Right lung (tissue), 5 donors: ENCODE results near the gene ONECUT2. TPM values are rescaled to one million over a fixed set of nuclear protein-coding genes. Genes with fewer than 3 reads are reported as not detected.
A peak's percentile ranks its signal among the peaks of the same experiment; 100 is the strongest.
"Not testable (repeated sequence)": the region's sequence is repeated elsewhere in the genome, so short reads cannot be mapped to it uniquely, and the experiment has no call there.

Experiments
- DNase-seq, 2 donors: peaks; one replicate each; pipeline ENCODE4 v3.0.0-alpha.2; 2013
- polyA plus RNA-seq, 5 donors: library from polyadenylated mRNA; unstranded; fragments of 120-200 nt; gene quantifications; one replicate each; pipeline versions ENCODE4 v1.2.1 to v1.2.3, GENCODE V29; 2013; ENCODE audit warnings: inconsistent platforms in 1 of 5, low replicate concordance in 1 of 5; ENCODE audit not compliant: insufficient read length in 5 of 5, insufficient read depth in 1 of 5

Gene ONECUT2
- polyA plus RNA-seq, 5 donors = 0.04 to 0.10 (median 0.08) TPM

DNA sequence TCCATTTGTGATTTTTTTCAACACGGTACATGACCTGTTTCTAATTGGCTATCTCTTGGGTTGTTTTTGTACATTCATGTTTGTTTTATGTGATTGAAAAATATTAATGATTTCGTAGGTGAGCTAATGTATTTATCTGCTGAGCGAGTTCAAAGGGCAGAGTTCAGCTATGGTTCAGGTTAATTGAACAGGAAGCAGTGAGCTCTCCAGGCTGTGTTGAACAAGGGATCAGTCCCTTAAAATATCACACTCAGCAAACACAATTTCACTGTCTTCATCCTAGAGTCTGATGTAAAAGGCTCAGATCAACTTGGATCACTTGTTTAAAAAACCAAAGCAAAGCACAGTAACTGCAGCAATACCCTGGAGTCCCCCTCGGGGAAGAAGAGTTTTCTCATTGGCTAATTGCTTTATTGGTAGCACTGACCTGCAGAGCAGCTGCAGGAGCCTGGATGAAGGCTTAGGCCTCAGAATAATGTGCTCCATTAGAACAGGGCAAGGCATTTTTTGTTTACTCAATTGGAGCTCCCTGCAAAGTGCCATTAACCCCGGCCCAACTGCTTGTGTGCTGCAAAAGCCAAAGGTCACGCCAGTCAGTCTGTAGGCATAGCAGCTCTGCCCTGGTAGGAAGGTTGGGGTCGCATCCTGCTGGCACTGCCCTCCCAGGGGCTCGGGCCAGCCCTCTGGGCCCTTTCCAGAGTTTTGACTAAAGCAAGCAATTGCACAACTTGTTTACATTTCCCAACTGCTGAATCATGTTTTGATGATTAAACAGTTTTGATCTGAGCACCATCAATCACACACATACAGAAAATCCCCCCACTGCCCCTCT, 10.5 kb downstream of the ONECUT2 start:
- no peak for DNase-seq

DNA sequence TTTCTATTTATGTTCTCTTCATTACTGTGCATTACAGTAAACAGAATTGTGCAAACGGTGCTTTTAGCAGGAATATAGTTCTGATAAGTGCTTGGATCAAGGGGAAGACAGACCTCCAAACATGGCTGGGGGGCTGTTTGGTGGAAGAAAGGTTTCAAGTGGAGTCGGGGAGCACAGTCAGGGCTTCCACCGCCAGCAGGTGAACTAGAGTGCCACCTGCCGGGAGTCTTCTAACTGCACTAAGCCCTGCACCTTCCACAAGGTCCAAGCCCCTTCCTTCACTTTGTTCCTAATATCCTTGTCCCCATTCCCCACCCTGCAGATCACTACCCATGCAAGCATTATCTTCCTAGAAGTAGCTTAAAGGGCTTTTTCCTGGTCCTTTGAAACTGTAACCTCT, 11.1 kb downstream of the ONECUT2 start:
- no peak for DNase-seq

DNA sequence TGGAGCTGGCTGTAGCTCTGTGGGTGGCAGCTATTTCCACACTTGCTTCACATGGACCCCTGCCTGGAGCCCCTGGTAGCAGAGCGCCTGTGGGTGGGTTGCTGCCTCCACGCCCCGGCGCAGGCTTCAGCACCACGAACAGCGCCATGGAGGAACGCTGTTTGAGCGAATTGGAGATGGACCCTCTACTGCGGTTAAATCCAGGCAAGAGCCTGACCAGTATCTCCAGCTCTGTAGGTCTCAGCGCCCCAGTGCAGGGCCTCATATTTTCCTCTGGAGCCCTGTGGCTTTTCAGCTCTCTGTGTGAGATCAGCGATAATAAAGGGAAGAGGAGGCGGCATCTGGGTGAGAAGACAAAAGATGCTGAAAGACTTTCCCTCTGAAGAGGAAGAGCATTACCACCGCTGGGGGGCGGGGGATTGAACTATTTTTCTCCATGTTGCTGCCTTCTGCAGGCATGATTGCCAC, 12.0 kb downstream of the ONECUT2 start:
- peak in 1 of 2 donors; percentile 45 for DNase-seq

DNA sequence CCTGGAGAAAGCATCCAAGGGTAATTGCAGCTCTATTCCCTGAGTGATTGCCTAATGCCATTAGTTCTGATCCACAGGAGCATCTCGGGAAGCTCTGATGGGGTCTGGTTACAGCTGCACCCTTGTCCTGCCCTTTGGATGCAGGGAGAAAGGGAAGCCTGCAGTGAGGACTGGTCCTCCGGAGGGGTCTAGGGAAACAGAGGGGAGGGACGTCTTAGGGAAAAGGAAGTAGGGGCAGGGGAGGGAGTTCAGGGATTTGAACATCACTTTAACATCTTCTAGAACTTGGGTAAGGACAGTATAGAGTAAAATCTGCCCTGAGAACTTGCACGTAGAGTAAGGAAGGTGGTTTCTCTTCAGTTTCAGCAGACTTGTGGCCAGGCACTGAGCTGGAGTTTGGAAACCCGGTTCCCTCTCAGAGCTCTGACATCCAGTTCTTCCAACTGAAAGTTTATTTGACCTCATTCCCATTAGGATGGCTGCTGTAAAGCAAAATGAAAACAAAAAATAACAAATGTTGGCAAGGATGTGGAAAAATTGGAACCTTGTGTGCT, 20.5 kb downstream of the ONECUT2 start:
- no peak for DNase-seq

DNA sequence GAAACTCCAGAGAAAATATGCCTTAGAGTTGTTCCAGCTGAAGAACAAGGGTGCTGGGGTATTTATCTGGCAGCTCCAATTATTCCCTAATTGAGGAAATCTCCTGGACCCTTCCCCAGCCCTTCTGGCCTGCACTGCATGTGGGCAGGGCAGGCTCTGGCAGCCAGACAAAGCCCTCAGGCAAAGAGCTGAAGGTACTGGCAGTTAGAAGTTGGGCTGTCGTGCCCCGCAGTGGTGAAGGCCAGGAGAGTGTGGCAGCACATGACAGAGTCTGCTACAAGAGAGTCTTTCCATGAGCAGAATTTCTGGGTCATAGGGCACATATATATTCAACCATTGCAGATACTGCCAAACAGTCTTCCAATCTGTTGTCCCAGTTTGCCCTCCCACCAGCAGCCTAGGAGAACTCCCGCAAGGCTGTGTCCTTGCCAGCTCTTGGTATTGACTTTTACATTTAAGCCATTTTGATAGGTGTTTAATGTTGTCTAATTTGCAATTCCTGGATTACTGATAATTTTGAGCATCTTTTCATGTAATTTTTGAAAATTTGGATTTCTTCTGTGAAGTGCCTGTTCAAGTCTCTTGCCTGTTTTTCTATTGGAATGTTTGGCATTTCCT, 26.6 kb downstream of the ONECUT2 start:
- no peak for DNase-seq

DNA sequence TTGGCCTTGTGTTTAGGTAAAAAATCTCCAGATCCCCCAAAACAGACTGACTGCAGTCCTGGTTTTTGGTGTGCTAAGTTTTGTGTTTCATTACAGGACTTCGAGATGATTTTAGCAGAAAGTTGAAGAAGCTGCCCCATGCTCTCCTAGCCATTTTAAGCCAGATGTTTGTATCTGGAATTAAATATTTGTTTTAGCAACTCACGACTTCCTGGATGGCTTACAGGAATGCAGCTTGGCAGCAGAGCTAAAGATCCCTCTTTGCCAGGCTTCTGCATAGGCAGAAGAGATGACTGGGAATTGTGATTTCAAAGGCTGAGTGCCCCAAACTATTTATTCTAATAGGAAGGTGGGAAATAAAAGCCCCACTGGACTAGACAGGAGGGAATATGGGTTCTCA, 31.1 kb downstream of the ONECUT2 start:
- no peak for DNase-seq

DNA sequence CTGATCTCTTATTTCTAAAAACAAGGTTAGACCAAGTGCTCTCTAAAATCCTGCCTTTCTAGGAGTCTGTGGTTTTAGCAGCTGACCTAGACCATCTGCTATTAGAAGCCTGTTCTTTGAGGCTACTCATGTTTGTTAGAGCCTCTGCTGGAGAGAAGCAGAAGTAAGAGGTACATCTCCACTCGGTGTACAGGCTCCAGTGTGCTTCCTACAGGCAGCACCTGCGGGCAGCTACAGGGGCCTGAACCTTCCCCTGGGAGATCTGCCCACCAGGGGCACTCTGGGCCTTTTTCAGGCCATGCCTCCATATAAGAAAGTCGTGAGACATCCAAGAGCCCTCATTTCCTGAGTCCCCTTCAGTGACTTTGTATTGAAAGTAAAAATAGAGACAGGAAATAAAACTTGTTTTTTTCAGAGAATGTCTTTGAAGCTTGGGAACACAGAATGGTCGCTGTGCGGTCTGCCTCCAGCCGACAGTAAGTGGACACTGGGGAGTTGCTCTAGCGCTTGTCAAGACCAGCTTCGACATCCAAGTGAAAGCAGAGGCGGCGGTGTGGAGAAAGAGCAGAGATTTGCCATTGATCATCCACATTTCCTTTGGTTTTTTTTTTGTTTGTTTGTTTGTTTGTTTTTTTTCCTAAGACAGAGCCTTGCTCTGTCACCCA, 31.7 kb downstream of the ONECUT2 start:
- no peak for DNase-seq

DNA sequence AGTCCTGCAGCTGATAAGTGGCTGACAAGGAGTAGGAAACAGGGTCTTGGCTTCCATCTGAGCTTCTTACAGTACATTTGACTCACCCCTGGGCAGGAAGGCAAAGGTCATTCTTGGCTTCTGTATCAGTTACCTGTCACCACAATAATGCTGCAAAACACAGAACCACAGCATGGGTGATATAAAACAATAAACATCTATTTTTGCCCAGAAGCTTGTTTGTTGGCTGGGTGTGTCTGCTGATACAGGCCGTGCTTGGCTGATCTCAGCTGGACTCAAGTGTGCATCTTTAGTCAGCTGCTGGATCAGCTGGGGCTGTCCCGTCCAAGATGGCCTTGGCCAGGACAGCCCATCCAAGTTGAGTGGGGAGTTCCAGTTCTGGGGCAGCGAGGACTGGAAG, 34.7 kb downstream of the ONECUT2 start:
- no peak for DNase-seq

DNA sequence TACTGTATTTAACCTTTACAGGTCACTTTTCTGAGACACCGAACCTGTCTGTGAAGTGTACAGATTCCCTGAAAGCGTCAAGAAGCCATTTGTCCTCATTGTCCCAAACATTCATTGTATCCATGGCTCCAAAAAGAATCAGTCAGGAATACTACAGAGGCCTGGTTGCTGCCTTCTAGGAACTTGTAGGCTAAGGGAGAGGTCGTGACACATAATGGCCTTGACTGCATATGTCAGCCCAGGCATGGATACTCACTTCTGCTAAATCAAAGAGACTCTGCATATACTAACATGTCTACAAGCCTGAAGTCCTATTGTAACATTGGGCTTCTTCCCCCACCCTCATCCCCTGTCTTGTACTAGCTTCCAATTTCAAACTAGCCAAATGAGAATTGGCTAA, 40.2 kb downstream of the ONECUT2 start:
- no peak for DNase-seq

DNA sequence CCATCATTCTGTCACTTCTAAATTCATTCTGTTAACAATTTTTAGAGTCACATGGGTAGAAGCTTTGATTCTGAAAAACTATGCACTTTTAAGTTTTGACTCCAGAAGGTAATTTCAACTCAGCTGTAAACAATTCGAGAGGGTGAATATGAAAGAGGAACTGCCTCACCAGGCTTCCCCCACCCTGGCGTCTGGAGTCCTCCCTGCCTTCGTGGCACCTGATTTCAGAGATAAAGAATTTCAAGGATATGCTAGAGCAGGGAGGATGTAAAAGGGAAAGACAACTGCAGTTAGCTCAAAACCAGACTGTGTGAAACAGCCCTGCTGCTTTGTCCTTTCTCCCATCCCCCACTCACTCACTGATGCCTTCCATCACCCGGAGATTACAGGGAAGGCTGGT, 40.7 kb downstream of the ONECUT2 start:
- DNase-seq = no peak

DNA sequence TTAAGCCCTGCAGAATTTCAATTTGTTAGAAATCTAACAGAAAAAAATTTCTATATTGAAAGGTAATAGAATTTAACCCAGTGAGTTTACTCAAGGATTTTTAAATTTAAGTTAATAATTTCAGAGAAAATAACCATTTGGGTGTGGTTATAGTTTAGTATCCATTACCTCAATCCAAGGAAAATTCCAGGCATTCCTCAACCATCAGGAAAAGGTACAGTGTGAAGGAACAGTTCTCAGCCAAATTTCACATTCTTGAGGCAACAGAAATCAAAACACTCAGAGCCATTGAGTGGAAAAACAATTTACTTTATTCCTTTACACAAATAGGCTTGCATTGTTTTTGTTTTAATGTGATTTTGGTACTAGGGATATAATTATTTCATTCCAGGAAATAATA, 45.6 kb downstream of the ONECUT2 start:
- no peak for DNase-seq

DNA sequence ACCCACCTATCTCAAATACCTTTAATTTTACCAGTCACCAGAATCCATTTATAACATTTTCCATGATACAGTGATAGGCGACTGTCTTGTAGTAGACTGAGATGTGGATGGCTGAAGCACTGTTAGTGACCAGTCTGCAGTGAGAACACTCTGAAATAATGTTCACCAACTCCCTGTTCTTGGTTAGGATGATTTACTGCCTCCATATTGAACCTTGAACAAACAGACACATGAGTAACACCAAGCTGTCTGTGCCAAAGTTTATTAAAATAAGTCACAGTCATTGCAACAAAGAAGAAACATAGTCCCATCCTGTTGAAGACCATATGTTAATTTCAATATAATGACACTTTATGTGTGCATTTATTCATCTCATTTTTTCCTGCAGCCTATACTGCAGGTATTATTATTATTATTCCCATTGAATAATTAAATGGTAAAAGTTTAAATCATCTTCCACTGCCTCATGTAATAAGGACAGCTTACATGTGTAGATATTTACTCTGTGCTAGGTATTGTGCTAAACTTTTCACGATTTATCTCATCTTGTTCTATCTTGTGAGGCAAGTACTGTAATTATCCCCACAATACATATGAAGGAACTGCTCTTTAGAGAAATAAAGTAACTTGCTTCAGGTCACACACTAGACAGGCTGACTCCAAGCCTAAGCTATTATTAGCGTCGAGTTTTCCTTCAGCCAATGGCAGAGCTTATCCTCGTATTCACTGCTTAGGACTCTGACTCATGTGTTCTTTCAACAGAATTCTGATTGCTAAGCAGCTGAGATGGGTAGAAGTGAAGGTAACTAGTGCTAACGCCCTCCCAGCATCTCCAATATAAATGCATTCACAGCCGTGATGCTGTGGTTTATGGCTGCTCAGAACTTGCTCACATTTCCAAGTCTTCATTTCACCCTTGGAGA, 62.5 kb downstream of the ONECUT2 start:
- DNase-seq = no peak

DNA sequence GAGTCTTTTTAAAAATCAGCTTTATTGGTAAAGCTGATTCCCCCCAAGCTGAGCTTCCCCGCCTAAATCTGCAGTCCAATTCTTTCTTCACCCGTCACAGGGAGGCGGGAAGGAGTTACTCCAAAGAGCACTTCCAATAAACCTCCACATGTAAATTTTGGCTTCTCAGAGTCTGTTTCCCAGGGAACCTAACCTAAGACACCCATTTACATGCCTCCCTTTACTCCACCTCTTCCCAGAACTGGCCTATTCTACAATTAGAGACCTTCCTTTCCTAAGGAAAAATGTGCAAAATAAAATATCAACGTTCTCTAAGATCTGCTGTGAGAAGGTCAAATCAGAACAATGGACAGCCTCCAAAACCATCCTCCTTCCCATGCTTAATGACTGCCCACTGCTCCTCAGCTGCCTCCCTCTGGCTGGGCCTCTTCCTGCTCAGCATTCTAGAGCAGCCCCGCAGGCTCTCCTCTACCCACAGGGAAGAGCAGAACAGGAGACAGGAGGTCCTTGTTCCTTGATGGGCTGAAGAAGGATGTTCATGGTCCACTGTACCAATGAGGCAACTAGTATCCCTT, 63.6 kb downstream of the ONECUT2 start:
- no peak for DNase-seq

DNA sequence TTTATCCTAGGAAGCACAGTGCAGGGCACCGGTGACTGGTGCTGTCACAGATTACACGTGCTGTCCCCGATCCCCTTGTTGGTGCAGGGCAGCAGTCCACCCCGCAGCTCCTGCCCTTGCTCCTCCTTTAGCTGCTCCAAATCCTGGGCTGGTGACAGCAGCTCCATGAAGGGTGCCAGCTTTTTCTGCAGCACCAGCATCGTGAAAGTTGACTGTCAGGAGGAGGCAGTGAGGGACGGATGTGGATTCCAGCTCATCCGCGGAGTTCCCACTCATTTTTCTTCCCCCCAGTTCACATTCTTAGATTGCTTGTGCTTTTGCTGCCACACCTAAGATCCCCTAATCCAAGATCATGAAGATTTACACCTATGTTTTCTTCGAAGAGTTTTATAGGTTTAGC, 67.5 kb downstream of the ONECUT2 start:
- no peak for DNase-seq

DNA sequence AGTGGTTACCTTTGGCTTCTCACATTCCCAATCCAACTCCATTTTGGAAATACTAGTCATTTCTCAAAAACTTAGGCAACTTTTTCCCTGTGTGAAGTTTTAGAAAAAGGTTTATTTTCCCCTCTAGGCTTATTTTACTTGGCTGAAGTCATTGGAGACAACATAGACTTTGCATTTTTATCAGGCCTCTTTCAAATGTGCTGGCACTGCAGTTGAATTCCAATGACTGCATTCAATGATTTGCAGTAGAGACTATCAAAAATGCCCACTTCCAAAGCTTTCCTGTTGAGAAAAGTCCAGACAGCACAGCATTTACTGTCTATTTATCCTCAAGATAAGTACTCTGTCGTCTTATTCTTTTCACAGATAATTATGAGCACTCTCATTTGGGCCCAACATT, 70.1 kb downstream of the ONECUT2 start:
- no peak for DNase-seq

DNA sequence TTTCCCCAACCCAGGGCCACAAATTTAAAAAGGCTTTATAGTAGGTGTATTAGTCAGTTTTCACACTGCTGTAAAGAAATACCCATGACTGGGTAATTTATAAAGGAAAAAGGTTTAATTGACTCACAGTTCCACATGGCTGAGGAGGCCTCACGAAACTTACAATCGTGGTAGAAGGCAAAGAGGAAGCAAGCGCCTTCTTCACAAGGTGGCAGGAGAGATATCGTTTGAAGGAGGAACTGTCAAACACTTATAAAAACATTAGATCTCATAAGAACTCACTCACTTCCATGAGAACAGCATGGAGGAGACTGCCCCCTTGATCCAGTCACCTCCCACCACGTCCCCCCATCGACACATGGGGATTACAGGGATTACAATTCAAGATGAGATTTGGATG, 80.9 kb downstream of the ONECUT2 start:
- no peak for DNase-seq

DNA sequence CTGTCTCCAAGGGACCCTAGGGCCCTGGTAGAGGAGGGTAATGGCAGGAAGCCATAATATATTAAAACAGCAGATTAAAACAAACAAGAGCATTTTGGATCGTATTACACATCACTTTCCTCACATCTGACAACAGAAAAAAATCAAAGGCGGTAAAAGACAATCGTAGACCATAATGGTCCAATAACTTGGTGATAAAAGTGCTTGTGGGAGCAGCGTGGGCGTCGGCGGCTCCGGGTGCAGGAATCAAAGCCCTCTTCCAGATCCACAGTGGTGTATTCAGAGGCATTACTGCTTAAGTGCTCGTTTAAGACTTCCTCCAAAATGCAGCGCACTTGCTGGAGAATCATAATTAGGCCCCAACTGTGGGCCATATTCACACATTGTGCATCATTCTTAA, 83.4 kb downstream of the ONECUT2 start:
- no peak for DNase-seq

DNA sequence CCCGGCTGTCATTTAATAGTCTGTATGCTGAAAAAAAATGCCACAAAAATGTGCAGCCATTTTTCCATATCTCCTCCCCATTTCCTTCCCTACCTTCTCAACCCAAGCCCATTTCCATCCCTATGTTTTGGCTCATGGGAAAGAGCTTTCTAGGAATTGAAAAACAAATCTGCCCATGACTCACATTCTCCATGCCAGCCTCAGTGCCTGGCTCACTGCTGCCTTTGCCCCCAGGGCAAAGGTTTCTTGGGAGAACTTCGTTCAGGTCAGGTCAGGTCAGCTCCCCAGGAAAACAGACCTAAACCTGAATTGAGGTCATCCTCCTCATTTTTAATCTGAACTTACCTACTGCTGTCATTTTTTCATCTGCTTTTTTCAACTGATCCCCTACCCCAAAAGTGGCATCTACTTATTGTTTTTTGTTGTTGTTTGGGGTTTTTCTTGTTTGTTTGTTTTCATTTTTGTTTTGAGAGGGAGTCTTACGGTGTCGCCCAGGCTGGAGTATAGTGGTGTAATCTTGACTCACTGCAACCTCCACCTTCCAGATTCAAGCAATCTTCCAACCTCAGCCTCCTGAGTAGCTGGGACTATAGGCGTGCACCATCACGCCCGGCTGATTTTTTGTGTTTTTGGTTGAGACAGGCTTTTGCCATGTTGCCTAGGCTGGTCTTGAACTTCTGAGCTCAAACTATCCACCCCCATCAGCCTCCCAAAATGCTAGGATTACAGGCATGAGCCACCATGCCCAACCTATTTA, 84.7 kb downstream of the ONECUT2 start:
- no peak for DNase-seq

DNA sequence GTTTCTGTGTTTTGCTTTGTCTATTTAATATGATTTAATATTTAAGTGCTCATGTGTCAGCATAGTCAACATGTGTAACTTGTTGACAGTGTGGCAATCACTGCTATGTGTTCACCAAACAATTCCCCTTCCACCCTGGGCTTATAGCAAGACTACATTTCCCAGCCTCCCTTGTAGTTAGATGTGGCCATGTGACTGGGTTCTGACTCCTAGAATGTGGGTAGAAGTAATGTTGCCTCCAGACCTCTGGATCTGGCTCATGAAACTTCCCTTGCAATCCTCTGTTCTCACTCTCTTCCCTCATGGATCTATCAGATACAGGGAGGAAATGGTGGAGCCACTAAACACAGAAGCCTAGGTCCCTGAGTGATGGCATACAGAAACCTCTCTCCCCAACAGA, 87.2 kb downstream of the ONECUT2 start:
- DNase-seq = not testable (repeated sequence)
